Right forelimb (tissue), 1 donor: ENCODE results near the gene TUT1.
"Not testable (repeated sequence)": the region's sequence is repeated elsewhere in the genome, so short reads cannot be mapped to it uniquely, and the experiment has no call there.

Source experiments
- DNase-seq: peaks from one replicate; pipeline ENCODE4 v3.0.0-alpha.2; 2018

Gene TUT1

GRCh38 chr11:62577046-62577714 lies 14.1 kb downstream of the TUT1 start:
- DNase-seq, result no peak

- DNase-seq, result no peak
Measured at GRCh38 chr11:62575837-62576236, 15.5 kb downstream of the TUT1 start.

- no peak for DNase-seq
Measured at GRCh38 chr11:62575156-62575555, 16.2 kb downstream of the TUT1 start.

GRCh38 chr11:62574363-62575071 lies 16.8 kb downstream of the TUT1 start:
- peak; percentile 66 for DNase-seq

GRCh38 chr11:62573592-62574362 lies 17.5 kb downstream of the TUT1 start, which contains the start of gene EEF1G:
TSS of gene EEF1G (minus strand) at chr11:62573891. CDS start at chr11:62573842, 49 bp downstream.
- peak; percentile 99 for DNase-seq

- peak; percentile 65 for DNase-seq
Measured at GRCh38 chr11:62573006-62573591, 18.2 kb downstream of the TUT1 start.

- DNase-seq, result no peak
Measured at GRCh38 chr11:62572431-62572830, 18.9 kb downstream of the TUT1 start.

GRCh38 chr11:62571493-62571892 lies 19.8 kb downstream of the TUT1 start:
- DNase-seq, result not testable (repeated sequence)

GRCh38 chr11:62570903-62571302 lies 20.4 kb downstream of the TUT1 start:
- DNase-seq, result not testable (repeated sequence)

GRCh38 chr11:62569611-62570010 lies 21.7 kb downstream of the TUT1 start:
- no peak for DNase-seq

- DNase-seq, result no peak
Measured at GRCh38 chr11:62567018-62567633, 24.2 kb downstream of the TUT1 start.

- DNase-seq, result no peak
Measured at GRCh38 chr11:62566247-62566646, 25.1 kb downstream of the TUT1 start.

- DNase-seq, result no peak
Measured at GRCh38 chr11:62565100-62565802, 26.1 kb downstream of the TUT1 start.

GRCh38 chr11:62561677-62562230 lies 29.6 kb downstream of the TUT1 start:
- DNase-seq, result not testable (repeated sequence)

GRCh38 chr11:62560566-62561103 lies 30.7 kb downstream of the TUT1 start:
- peak; percentile 83 for DNase-seq

- not testable (repeated sequence) for DNase-seq
Measured at GRCh38 chr11:62559626-62560025, 31.7 kb downstream of the TUT1 start.

- DNase-seq, result no peak
Measured at GRCh38 chr11:62559204-62559603, 32.1 kb downstream of the TUT1 start.

GRCh38 chr11:62558669-62559068 lies 32.7 kb downstream of the TUT1 start:
- DNase-seq, result no peak

- no peak for DNase-seq
Measured at GRCh38 chr11:62556875-62557631, 34.3 kb downstream of the TUT1 start.

- DNase-seq, result peak; percentile 83
Measured at GRCh38 chr11:62556108-62556874, 35.0 kb downstream of the TUT1 start.
